ENCODE results near the gene BMPER.

BMPER gene

GRCh38 chr7:34044734-34045353 lies 139.5 kb downstream of the BMPER start:
- H3K9ac ChIP-seq (ENCODE audit: low read length): no peak overlapping the region
- no peaks in the 10 kb centered on the region for H3K4me1 ChIP-seq (ENCODE audit: control insufficient read depth, insufficient read depth, low read length)
- no peak overlapping the region for H3K4me3 ChIP-seq (ENCODE audit: low read length)
- no peaks in the 10 kb centered on the region for H3K27me3 ChIP-seq (ENCODE audit: control insufficient read depth, insufficient read depth, low read length)
- no peaks in the 10 kb centered on the region for H3K36me3 ChIP-seq (ENCODE audit: control insufficient read depth, insufficient read depth, low read length)
- H3K9me3 ChIP-seq (ENCODE audit: control insufficient read depth, low read length): no peaks in the 10 kb centered on the region

DNA sequence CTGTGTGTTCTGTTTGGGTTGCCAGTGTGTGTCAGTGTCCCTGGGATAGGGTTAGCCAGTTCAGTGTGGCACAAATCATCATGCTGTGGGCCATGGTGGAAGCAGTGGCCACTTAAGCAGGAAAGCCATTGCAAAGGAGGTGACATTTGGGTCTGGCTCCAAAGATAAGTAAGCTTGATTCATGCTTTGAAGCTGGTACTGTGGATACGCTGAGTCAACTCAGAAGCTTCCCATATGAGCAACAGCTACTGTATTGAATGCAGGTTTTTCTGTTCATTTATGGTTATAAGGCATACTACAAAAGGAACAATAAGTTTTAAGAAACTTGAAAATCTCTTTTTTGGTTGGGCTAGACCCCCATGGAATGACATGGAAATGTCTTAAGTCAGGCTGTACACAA lies 143.1 kb downstream of the BMPER start:
- Histone ChIP-seq H3K9me3 (ENCODE audit: control insufficient read depth, low read length) (no peaks in the 10 kb centered on the region), H3K4me3 (ENCODE audit: low read length) (no peak overlapping the region), H3K4me1 (ENCODE audit: control insufficient read depth, insufficient read depth, low read length) (no peaks in the 10 kb centered on the region), H3K36me3 (ENCODE audit: control insufficient read depth, insufficient read depth, low read length) (no peaks in the 10 kb centered on the region), H3K9ac (ENCODE audit: low read length) (no peak overlapping the region), H3K27me3 (ENCODE audit: control insufficient read depth, insufficient read depth, low read length) (no peaks in the 10 kb centered on the region)

DNA sequence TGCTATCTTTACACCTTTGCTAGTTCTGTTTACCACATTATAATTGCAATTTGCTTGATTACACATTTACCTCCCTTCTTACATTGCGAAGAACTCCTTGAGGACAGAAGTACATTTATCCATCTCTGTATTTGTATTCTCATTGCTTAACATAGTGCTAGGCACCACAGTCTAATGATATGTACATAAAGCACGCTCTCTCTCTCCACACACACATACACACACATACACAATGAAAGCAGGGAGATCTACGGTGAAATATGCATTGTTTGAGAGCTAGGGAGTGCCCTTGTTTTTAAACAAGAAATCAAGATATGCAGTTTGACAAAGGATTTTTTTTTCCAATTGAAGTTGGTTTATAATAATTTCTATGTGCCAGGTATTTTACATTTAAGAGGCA lies 148.7 kb downstream of the BMPER start:
- peaks cover 4% of the 10 kb centered on the region for H3K4me1 ChIP-seq (ENCODE audit: control insufficient read depth, insufficient read depth, low read length)
- H3K9me3 ChIP-seq (ENCODE audit: control insufficient read depth, low read length): no peaks in the 10 kb centered on the region
- no peaks in the 10 kb centered on the region for H3K36me3 ChIP-seq (ENCODE audit: control insufficient read depth, insufficient read depth, low read length)
- no peaks in the 10 kb centered on the region for H3K27me3 ChIP-seq (ENCODE audit: control insufficient read depth, insufficient read depth, low read length)
- no peak overlapping the region for H3K9ac ChIP-seq (ENCODE audit: low read length)
- no peak overlapping the region for H3K4me3 ChIP-seq (ENCODE audit: low read length)

DNA sequence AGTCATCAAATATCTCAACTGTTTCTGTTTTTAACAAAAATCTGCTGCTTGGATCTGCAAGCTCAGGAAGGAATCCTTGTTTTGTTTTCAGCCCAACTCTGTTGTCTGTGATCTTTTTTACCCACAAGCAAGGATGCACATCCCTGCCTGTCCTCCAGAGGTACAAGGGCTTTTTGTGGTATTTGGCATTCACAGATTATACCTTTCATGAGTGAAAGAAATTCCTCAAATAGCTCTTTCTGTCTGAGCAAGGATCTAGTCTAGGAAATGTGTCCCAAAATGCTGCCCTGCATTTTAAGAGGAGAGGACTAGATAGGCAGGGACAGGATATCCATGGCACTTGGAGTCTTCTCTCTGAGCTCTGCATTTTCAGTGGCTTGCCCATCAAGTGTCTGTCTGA lies 151.8 kb downstream of the BMPER start:
- no peaks in the 10 kb centered on the region for H3K27me3 ChIP-seq (ENCODE audit: control insufficient read depth, insufficient read depth, low read length)
- no peak overlapping the region for H3K9ac ChIP-seq (ENCODE audit: low read length)
- no peaks in the 10 kb centered on the region for H3K9me3 ChIP-seq (ENCODE audit: control insufficient read depth, low read length)
- peaks cover 4% of the 10 kb centered on the region for H3K4me1 ChIP-seq (ENCODE audit: control insufficient read depth, insufficient read depth, low read length)
- no peak overlapping the region for H3K4me3 ChIP-seq (ENCODE audit: low read length)
- no peaks in the 10 kb centered on the region for H3K36me3 ChIP-seq (ENCODE audit: control insufficient read depth, insufficient read depth, low read length)

- H3K9me3 ChIP-seq (ENCODE audit: control insufficient read depth, low read length): no peaks in the 10 kb centered on the region
- H3K9ac ChIP-seq (ENCODE audit: low read length): no peak overlapping the region
- H3K36me3 ChIP-seq (ENCODE audit: control insufficient read depth, insufficient read depth, low read length): no peaks in the 10 kb centered on the region
- H3K4me3 ChIP-seq (ENCODE audit: low read length): no peak overlapping the region
- peaks cover 4% of the 10 kb centered on the region for H3K4me1 ChIP-seq (ENCODE audit: control insufficient read depth, insufficient read depth, low read length)
- H3K27me3 ChIP-seq (ENCODE audit: control insufficient read depth, insufficient read depth, low read length): no peaks in the 10 kb centered on the region
Measured at GRCh38 chr7:34057956-34058355, 152.6 kb downstream of the BMPER start.

DNA sequence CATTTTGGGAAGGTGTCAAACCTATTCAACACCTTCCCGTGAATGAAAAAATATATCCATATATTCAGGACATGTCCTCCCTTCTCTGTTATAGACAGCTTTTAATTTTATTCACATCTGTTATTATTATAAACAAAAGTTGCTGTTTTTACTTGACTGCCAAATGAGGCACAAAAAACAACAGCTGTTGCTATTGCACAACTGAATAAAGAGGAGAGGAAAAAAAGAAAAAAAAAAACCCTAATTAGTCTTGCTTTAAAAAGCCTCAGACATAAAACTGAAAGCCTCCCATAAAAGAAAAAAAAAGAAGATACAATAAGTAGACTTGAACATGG lies 153.4 kb downstream of the BMPER start:
- Histone ChIP-seq H3K9ac (ENCODE audit: low read length) (no peak overlapping the region), H3K4me1 (ENCODE audit: control insufficient read depth, insufficient read depth, low read length) (peaks cover 4% of the 10 kb centered on the region), H3K4me3 (ENCODE audit: low read length) (no peak overlapping the region), H3K27me3 (ENCODE audit: control insufficient read depth, insufficient read depth, low read length) (no peaks in the 10 kb centered on the region), H3K9me3 (ENCODE audit: control insufficient read depth, low read length) (no peaks in the 10 kb centered on the region), H3K36me3 (ENCODE audit: control insufficient read depth, insufficient read depth, low read length) (no peaks in the 10 kb centered on the region)

GRCh38 chr7:34059136-34059828 lies 153.9 kb downstream of the BMPER start:
- H3K36me3 ChIP-seq (ENCODE audit: control insufficient read depth, insufficient read depth, low read length): no peaks in the 10 kb centered on the region
- H3K4me1 ChIP-seq (ENCODE audit: control insufficient read depth, insufficient read depth, low read length): peaks cover 4% of the 10 kb centered on the region
- no peak overlapping the region for H3K9ac ChIP-seq (ENCODE audit: low read length)
- no peak overlapping the region for H3K4me3 ChIP-seq (ENCODE audit: low read length)
- H3K27me3 ChIP-seq (ENCODE audit: control insufficient read depth, insufficient read depth, low read length): no peaks in the 10 kb centered on the region
- H3K9me3 ChIP-seq (ENCODE audit: control insufficient read depth, low read length): no peaks in the 10 kb centered on the region

DNA sequence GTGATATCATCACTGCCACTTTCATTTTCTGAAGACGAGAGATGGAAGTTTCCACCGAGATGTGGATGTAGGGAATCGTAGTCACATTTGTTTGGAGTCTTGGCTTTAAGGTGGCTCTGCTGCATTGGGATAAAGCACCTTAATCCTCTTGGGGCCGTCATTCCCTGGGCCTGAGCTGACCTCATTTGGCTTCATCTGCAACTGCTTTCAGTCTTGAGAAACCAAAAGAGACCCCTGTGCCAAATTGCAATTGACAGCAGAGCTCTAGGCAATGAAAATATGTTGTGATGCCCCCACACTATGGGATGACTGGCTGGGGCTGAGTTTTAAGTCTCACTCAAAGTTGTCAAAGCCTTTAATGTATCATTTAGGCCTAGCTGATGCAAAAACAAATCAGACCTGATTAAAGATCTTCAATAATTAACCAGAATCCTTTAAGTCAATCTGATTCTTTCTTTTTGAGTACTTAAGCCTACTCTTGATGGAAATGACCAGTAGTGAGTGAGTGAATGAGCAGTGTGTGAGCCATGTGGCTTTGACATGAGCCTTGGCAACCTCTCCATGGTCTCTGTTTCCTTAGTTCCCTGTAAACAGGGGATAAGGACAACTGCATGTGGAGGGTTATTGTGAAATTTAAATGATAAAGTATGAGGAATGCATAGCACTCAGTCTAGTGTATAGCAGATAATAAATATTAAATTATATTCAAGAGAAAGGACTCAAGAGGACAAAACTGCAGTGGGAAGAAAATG lies 155.0 kb downstream of the BMPER start:
- Histone ChIP-seq H3K9me3 (ENCODE audit: control insufficient read depth, low read length) (no peaks in the 10 kb centered on the region), H3K27me3 (ENCODE audit: control insufficient read depth, insufficient read depth, low read length) (no peaks in the 10 kb centered on the region), H3K36me3 (ENCODE audit: control insufficient read depth, insufficient read depth, low read length) (no peaks in the 10 kb centered on the region), H3K9ac (ENCODE audit: low read length) (no peak overlapping the region), H3K4me1 (ENCODE audit: control insufficient read depth, insufficient read depth, low read length) (no peaks in the 10 kb centered on the region), H3K4me3 (ENCODE audit: low read length) (no peak overlapping the region)

DNA sequence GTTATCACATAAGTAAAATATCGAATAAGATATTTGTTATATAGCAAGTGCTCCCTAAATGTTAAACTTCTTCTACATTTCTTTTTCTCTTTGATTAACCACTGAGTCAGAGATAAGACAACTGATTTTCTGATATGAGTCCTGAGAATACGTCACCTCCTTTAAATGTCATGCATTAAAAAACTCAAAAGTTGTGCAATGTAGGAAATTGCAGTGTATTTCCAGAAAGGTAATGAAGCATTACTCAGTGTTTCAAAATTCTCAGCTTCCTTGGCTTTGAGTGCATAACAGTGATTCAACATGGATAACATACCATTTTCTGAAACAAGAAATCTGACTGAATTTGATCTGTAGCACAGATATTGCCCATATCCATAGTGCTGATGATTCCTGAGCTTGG lies 155.8 kb downstream of the BMPER start:
- Histone ChIP-seq H3K36me3 (ENCODE audit: control insufficient read depth, insufficient read depth, low read length) (no peaks in the 10 kb centered on the region), H3K9me3 (ENCODE audit: control insufficient read depth, low read length) (no peaks in the 10 kb centered on the region), H3K4me1 (ENCODE audit: control insufficient read depth, insufficient read depth, low read length) (no peaks in the 10 kb centered on the region), H3K27me3 (ENCODE audit: control insufficient read depth, insufficient read depth, low read length) (no peaks in the 10 kb centered on the region), H3K4me3 (ENCODE audit: low read length) (no peak overlapping the region), H3K9ac (ENCODE audit: low read length) (no peak overlapping the region)

- H3K4me3 ChIP-seq (ENCODE audit: low read length): no peak overlapping the region
Measured at GRCh38 chr7:34062341-34062740, 157.0 kb downstream of the BMPER start.

DNA sequence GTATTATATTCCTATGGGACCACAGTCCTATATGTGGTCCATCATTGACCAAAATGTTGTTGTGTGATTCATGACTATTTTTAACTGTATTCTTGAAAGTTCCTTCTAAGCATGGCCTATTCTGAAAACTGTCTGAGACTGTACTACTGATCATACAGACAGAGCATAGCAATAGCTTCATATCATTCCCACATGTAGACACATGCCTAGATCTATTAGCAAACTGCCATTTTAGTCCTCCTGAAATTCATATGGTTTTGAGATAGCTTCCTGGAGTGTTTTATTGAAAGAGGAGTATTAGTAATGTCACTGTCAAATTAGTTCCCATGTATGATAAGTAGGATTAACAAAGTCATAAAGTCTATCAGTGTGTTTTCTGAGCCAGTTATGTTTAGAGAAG lies 157.5 kb downstream of the BMPER start:
- Histone ChIP-seq H3K9ac (ENCODE audit: low read length) (no peak overlapping the region), H3K4me3 (ENCODE audit: low read length) (no peak overlapping the region), H3K9me3 (ENCODE audit: control insufficient read depth, low read length) (no peaks in the 10 kb centered on the region), H3K27me3 (ENCODE audit: control insufficient read depth, insufficient read depth, low read length) (no peaks in the 10 kb centered on the region), H3K36me3 (ENCODE audit: control insufficient read depth, insufficient read depth, low read length) (no peaks in the 10 kb centered on the region), H3K4me1 (ENCODE audit: control insufficient read depth, insufficient read depth, low read length) (no peaks in the 10 kb centered on the region)

More at GRCh38 chr7:34062341-34062740, 157.0 kb downstream of the BMPER start:
- Histone ChIP-seq H3K4me1 (ENCODE audit: control insufficient read depth, insufficient read depth, low read length) (no peaks in the 10 kb centered on the region), H3K36me3 (ENCODE audit: control insufficient read depth, insufficient read depth, low read length) (no peaks in the 10 kb centered on the region), H3K27me3 (ENCODE audit: control insufficient read depth, insufficient read depth, low read length) (no peaks in the 10 kb centered on the region), H3K9me3 (ENCODE audit: control insufficient read depth, low read length) (no peaks in the 10 kb centered on the region), H3K9ac (ENCODE audit: low read length) (no peak overlapping the region)

GRCh38 chr7:34064519-34065158 lies 159.3 kb downstream of the BMPER start:
- Histone ChIP-seq H3K27me3 (ENCODE audit: control insufficient read depth, insufficient read depth, low read length) (no peaks in the 10 kb centered on the region), H3K9me3 (ENCODE audit: control insufficient read depth, low read length) (no peaks in the 10 kb centered on the region), H3K4me1 (ENCODE audit: control insufficient read depth, insufficient read depth, low read length) (peaks cover 6% of the 10 kb centered on the region), H3K4me3 (ENCODE audit: low read length) (no peak overlapping the region), H3K9ac (ENCODE audit: low read length) (no peak overlapping the region), H3K36me3 (ENCODE audit: control insufficient read depth, insufficient read depth, low read length) (no peaks in the 10 kb centered on the region)
